HepG2 (cell line): ENCODE measurements around the gene ACYP2. TPM values are rescaled to one million over a fixed set of nuclear protein-coding genes. Genes with fewer than 3 reads are reported as not detected.

Source experiments
- ARHGAP35 ChIP-seq: sonication (generic); formaldehyde crosslinking; IDR thresholded peaks from 2 replicates; pipeline ENCODE4 v1.9.0; 2022; ENCODE audit warnings: mild to moderate bottlenecking, inconsistent platforms, moderate library complexity, missing genetic modification reagents, borderline replicate concordance
- CBFB ChIP-seq: sonication (generic); formaldehyde crosslinking; IDR thresholded peaks from 2 replicates; pipeline ENCODE4 v1.4.0; 2020; ENCODE audit warnings: missing genetic modification reagents
- FOSL1 ChIP-seq: sonication (generic); formaldehyde crosslinking; IDR thresholded peaks from 2 replicates; pipeline ENCODE4 v1.9.0; 2021; ENCODE audit warnings: missing genetic modification reagents, borderline replicate concordance
- HMG20A ChIP-seq: IDR thresholded peaks from 2 replicates; pipeline ENCODE4 v1.6.1; 2016; ENCODE audit warnings: borderline replicate concordance
- KLF16 ChIP-seq, 2 experiments: sonication (generic) in 1 of 2; formaldehyde crosslinking in 1 of 2; IDR thresholded peaks; 2 replicates each; pipeline versions ENCODE4 v1.6.1 to v1.8.0; 2016 to 2023; ENCODE audit warnings: missing genetic modification reagents in 2 of 2, missing compliant biosample characterization in 1 of 2
- MBD4 ChIP-seq: IDR thresholded peaks from 2 replicates; pipeline ENCODE4 v1.6.1; 2012; ENCODE audit warnings: low read length, inconsistent platforms, borderline replicate concordance
- PCBP2 ChIP-seq: fragments of 200-400 bp; formaldehyde crosslinking; optimal IDR thresholded peaks from 2 replicates; pipeline ENCODE3; 2018; ENCODE audit warnings: low read length, low read depth; ENCODE audit not compliant: poor library complexity, severe bottlenecking
- RAD51 ChIP-seq: fragments of 450-650 bp; IDR thresholded peaks from 2 replicates; pipeline ENCODE4 v1.6.1; 2016; ENCODE audit warnings: borderline replicate concordance
- SOX6 ChIP-seq, 2 experiments: fragments of 450-650 bp in 1 of 2; sonication (generic) in 1 of 2; formaldehyde crosslinking in 1 of 2; IDR thresholded peaks; 2 replicates each; pipeline versions ENCODE4 v1.4.0 to v1.6.1; 2017 to 2020; ENCODE audit warnings: antibody characterized with exemption in 1 of 2, mild to moderate bottlenecking in 1 of 2, missing genetic modification reagents in 1 of 2
- TARDBP ChIP-seq: sonication (generic); formaldehyde crosslinking; IDR thresholded peaks from 2 replicates; pipeline ENCODE4 v1.8.0; 2022; ENCODE audit warnings: mild to moderate bottlenecking, missing genetic modification reagents
- TOE1 ChIP-seq: sonication (generic); formaldehyde crosslinking; IDR thresholded peaks from 2 replicates; pipeline ENCODE4 v1.4.0; 2020; ENCODE audit warnings: mild to moderate bottlenecking, missing genetic modification reagents
- TRIM24 ChIP-seq: sonication (generic); formaldehyde crosslinking; IDR thresholded peaks from 2 replicates; pipeline ENCODE4 v1.8.0; 2022; ENCODE audit warnings: mild to moderate bottlenecking, missing genetic modification reagents
- ZBTB7B ChIP-seq: sonication (generic); formaldehyde crosslinking; IDR thresholded peaks from 2 replicates; pipeline ENCODE4 v1.4.0; 2020; ENCODE audit warnings: missing genetic modification reagents
- ZMYM2 ChIP-seq: sonication (generic); formaldehyde crosslinking; IDR thresholded peaks from 2 replicates; pipeline ENCODE4 v1.8.0; 2022; ENCODE audit warnings: mild to moderate bottlenecking, missing genetic modification reagents
- ZNF160 ChIP-seq: sonication (generic); formaldehyde crosslinking; IDR thresholded peaks from 2 replicates; pipeline ENCODE4 v1.8.0; 2022; ENCODE audit warnings: mild to moderate bottlenecking, inconsistent platforms, missing genetic modification reagents
- ZNF281 ChIP-seq: sonication (generic); formaldehyde crosslinking; IDR thresholded peaks from 2 replicates; pipeline ENCODE4 v1.4.0; 2020; ENCODE audit warnings: missing genetic modification reagents, borderline replicate concordance
- ZNF550 ChIP-seq: sonication (generic); formaldehyde crosslinking; IDR thresholded peaks from 2 replicates; pipeline ENCODE4 v1.4.0; 2020; ENCODE audit warnings: mild to moderate bottlenecking, missing genetic modification reagents, borderline replicate concordance
- ZNF564 ChIP-seq: sonication (generic); formaldehyde crosslinking; IDR thresholded peaks from 2 replicates; pipeline ENCODE4 v1.8.1; 2023; ENCODE audit warnings: mild to moderate bottlenecking, missing genetic modification reagents
- ZNF605 ChIP-seq: sonication (generic); formaldehyde crosslinking; IDR thresholded peaks from 2 replicates; pipeline ENCODE4 v1.8.0; 2022; ENCODE audit warnings: mild to moderate bottlenecking, missing genetic modification reagents
- ZNF607 ChIP-seq: sonication (generic); formaldehyde crosslinking; IDR thresholded peaks from 2 replicates; pipeline ENCODE4 v1.5.1; 2020; ENCODE audit warnings: missing genetic modification reagents, mild to moderate bottlenecking, borderline replicate concordance
- polyA plus RNA-seq, 8 experiments: library from polyadenylated mRNA; depleted of rRNA in 3 of 8; stranded (reverse) in 7 of 8; unstranded in 1 of 8; fragments of >200 nt; fragmentation: Illumina TruSeq in 4 of 8; extraction: Trizol in 4 of 8; gene quantifications; 2 replicates each; pipeline versions ENCODE4 v1.2.1 to v1.2.3, GENCODE V29; 2011 to 2016; ENCODE audit warnings: low read depth in 4 of 8, missing spikeins in 1 of 8, mixed read lengths in 1 of 8; ENCODE audit not compliant: insufficient read depth in 1 of 8
- total RNA-seq, 5 experiments: library from RNA; depleted of rRNA; stranded (reverse); fragments of >200 nt; fragmentation: Illumina TruSeq; extraction: Trizol; gene quantifications; 2 replicates each; pipeline ENCODE4 v1.2.3, GENCODE V29; 2016; ENCODE audit warnings: low read depth in 1 of 5
- TF ChIP-seq, protein P1 (sequence below): sonication (generic); formaldehyde crosslinking; IDR thresholded peaks from 2 replicates; pipeline ENCODE4 v1.5.1; 2020; ENCODE audit warnings: mild to moderate bottlenecking, missing genetic modification reagents
- TF ChIP-seq, protein P2 (sequence below): sonication (generic); formaldehyde crosslinking; IDR thresholded peaks from 2 replicates; pipeline ENCODE4 v1.4.0; 2020; ENCODE audit warnings: missing genetic modification reagents

The ACYP2 gene
- total and polyA plus RNA-seq, 2 of the 13 experiments (the other 11 are each of a cell fraction or from before 2014, with no cell fraction given) = 12.3 to 12.7 TPM

- TF ChIP-seq, protein P1, sequence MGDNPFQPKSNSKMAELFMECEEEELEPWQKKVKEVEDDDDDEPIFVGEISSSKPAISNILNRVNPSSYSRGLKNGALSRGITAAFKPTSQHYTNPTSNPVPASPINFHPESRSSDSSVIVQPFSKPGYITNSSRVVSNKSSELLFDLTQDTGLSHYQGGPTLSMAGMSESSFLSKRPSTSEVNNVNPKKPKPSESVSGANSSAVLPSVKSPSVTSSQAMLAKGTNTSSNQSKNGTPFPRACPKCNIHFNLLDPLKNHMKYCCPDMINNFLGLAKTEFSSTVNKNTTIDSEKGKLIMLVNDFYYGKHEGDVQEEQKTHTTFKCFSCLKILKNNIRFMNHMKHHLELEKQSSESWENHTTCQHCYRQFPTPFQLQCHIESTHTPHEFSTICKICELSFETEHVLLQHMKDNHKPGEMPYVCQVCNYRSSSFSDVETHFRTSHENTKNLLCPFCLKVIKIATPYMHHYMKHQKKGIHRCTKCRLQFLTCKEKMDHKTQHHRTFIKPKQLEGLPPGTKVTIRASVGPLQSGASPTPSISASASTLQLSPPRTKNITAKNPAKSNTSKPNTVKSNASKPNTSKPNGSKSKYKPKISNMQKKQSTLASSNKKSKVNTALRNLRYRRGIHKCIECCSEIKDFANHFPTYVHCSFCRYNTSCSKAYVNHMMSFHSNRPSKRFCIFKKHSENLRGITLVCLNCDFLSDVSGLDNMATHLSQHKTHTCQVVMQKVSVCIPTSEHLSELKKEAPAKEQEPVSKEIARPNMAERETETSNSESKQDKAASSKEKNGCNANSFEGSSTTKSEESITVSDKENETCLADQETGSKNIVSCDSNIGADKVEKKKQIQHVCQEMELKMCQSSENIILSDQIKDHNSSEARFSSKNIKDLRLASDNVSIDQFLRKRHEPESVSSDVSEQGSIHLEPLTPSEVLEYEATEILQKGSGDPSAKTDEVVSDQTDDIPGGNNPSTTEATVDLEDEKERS = 0 out of 2 replicates have a peak, but pooled peaks have one; percentile 34
- TF ChIP-seq KLF16 (CRISPR knock-in tag; IDR thresholded peaks at IDR 0.05) = peak in 1 of 2 experiments; percentile 75; a peak in 1 of 4 replicates
- no peak for TF ChIP-seq ZNF607 (CRISPR knock-in tag)
- TF ChIP-seq FOSL1 (CRISPR knock-in tag) = peak; percentile 70; the same call in 1 of the 2 replicates
- TF ChIP-seq ZBTB7B (CRISPR knock-in tag) = 0 out of 2 replicates have a peak, but pooled peaks have one; percentile 27
- TF ChIP-seq TOE1 (CRISPR knock-in tag) = no peak
- TF ChIP-seq SOX6 (IDR thresholded peaks at IDR 0.05) = no peak
- TF ChIP-seq SOX6 (CRISPR knock-in tag; IDR thresholded peaks at IDR 0.05) = peak; percentile 100
- no peak for TF ChIP-seq ZNF605 (CRISPR knock-in tag)
- TF ChIP-seq ZNF160 (CRISPR knock-in tag) = no peak
- TF ChIP-seq ARHGAP35 (CRISPR knock-in tag) = no peak
- TF ChIP-seq RAD51 = no peak
- no peak for TF ChIP-seq ZNF550 (CRISPR knock-in tag)
- TF ChIP-seq ZMYM2 (CRISPR knock-in tag) = peak; percentile 82
- TF ChIP-seq ZNF281 (CRISPR knock-in tag) = peak; percentile 76; the same call in 1 of the 2 replicates
- peak; percentile 95 for TF ChIP-seq TRIM24 (CRISPR knock-in tag)
- TF ChIP-seq, protein P2, sequence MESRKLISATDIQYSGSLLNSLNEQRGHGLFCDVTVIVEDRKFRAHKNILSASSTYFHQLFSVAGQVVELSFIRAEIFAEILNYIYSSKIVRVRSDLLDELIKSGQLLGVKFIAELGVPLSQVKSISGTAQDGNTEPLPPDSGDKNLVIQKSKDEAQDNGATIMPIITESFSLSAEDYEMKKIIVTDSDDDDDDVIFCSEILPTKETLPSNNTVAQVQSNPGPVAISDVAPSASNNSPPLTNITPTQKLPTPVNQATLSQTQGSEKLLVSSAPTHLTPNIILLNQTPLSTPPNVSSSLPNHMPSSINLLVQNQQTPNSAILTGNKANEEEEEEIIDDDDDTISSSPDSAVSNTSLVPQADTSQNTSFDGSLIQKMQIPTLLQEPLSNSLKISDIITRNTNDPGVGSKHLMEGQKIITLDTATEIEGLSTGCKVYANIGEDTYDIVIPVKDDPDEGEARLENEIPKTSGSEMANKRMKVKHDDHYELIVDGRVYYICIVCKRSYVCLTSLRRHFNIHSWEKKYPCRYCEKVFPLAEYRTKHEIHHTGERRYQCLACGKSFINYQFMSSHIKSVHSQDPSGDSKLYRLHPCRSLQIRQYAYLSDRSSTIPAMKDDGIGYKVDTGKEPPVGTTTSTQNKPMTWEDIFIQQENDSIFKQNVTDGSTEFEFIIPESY (CRISPR knock-in tag) = peak; percentile 41; the same call in 1 of the 2 replicates
- peak; percentile 94 for TF ChIP-seq MBD4
- peak; percentile 48; the same call in 1 of the 2 replicates for TF ChIP-seq ZNF564 (CRISPR knock-in tag)
- TF ChIP-seq CBFB (CRISPR knock-in tag) = peak; percentile 65; the same call in 1 of the 2 replicates
- peak; percentile 93 for TF ChIP-seq TARDBP (CRISPR knock-in tag)
- TF ChIP-seq PCBP2 = no peak
- peak; percentile 97 for TF ChIP-seq HMG20A (CRISPR knock-in tag)
Measured at GRCh38 chr2:54207666-54208195, 92.3 kb downstream of the ACYP2 start (continued).
